ENCODE results near the gene HCN3. TPM values are rescaled to one million over a fixed set of nuclear protein-coding genes. Genes with fewer than 3 reads are reported as not detected.

The HCN3 gene
- total and polyA plus RNA-seq, 2 of the 13 experiments (the other 11 are each of a cell fraction or from before 2014, with no cell fraction given) = 2.4 to 10.2 TPM

DNA sequence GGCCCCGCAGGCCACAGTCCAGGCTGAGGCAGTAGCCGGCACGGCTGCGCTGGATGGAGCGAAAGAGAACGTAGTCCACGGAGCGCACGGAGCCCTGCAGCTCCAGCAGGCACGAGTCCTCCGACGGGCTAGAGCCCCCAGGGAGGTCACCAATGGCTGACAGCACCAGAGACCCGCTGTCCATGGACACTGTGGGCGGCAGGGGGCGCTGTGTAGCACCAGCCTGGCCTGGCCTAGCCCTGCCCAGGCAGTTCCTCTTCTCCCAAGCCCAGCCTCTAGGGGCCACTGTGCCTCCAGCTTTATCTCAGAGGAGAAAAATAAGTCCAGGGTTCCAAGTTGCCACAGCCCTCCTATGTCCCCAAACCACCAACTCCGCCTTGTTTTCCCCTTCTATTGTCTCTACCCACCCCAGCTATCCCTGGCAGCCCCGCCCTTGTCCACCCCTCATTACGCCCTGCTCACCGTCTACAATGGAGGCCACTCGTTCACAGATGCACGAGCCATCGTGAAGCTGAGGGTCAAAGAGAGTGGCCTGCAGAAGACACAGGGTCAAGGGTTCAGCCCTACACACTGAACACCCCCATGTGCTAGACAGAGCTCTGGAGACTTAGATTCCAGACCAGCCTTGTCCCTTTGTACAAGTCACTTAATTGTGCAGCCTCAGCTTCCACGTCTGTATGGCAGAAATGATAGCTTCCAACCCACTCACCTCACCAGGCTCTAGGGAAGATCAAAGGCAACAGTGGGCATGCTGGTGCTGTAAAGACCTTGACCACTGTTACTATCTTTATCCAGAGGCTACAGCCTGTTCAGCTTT lies 26.4 kb upstream of the HCN3 start (continued):
- TF ChIP-seq ZNF766 (CRISPR knock-in tag; IDR thresholded peaks at IDR 0.05; ENCODE audit: borderline replicate concordance) = peak; percentile 72; the same call in 1 of the 2 replicates
- peak; percentile 22; the same call in 1 of the 2 replicates for TF ChIP-seq ZNF788 (CRISPR knock-in tag; IDR thresholded peaks at IDR 0.05; ENCODE audit: borderline replicate concordance)
- peak; percentile 43; the same call in 1 of the 2 replicates for TF ChIP-seq PHF8 (CRISPR knock-in tag; IDR thresholded peaks at IDR 0.05)
- peak; percentile 16; the same call in 1 of the 2 replicates for TF ChIP-seq POGZ (CRISPR knock-in tag; IDR thresholded peaks at IDR 0.05)
- TF ChIP-seq, protein P1, sequence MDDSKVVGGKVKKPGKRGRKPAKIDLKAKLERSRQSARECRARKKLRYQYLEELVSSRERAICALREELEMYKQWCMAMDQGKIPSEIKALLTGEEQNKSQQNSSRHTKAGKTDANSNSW (CRISPR knock-in tag; IDR thresholded peaks at IDR 0.05; ENCODE audit: borderline replicate concordance) = no peak
- peak; percentile 23; the same call in 1 of the 2 replicates for TF ChIP-seq ZNF160 (CRISPR knock-in tag; IDR thresholded peaks at IDR 0.05)
- TF ChIP-seq KDM5B (CRISPR knock-in tag; IDR thresholded peaks at IDR 0.05; ENCODE audit: borderline replicate concordance) = 0 out of 2 replicates have a peak, but pooled peaks have one; percentile 20
- no peak for TF ChIP-seq ZNF773 (CRISPR knock-in tag; IDR thresholded peaks at IDR 0.05; ENCODE audit: borderline replicate concordance)
- TF ChIP-seq ZNF232 (CRISPR knock-in tag; IDR thresholded peaks at IDR 0.05; ENCODE audit: borderline replicate concordance) = peak; percentile 87; the same call in 1 of the 2 replicates
- TF ChIP-seq YEATS4 (CRISPR knock-in tag; IDR thresholded peaks at IDR 0.05; ENCODE audit: borderline replicate concordance) = peak; percentile 56; the same call in 1 of the 2 replicates
- TF ChIP-seq CREB1 (IDR thresholded peaks at IDR 0.05) = no peak
- TF ChIP-seq CREB1 (CRISPR knock-in tag; IDR thresholded peaks at IDR 0.05) = no peak
- TF ChIP-seq CREM (IDR thresholded peaks at IDR 0.05) = no peak
- no peak for TF ChIP-seq CREM (CRISPR knock-in tag; IDR thresholded peaks at IDR 0.05)
- TF ChIP-seq ATF7 (IDR thresholded peaks at IDR 0.05) = no peak
- TF ChIP-seq ATF7 (CRISPR knock-in tag; IDR thresholded peaks at IDR 0.05) = no peak
- TF ChIP-seq KAT7 (CRISPR knock-in tag; IDR thresholded peaks at IDR 0.05; ENCODE audit: borderline replicate concordance) = peak; percentile 77; the same call in 1 of the 2 replicates
- no peak for TF ChIP-seq GABPA (IDR thresholded peaks at IDR 0.05; ENCODE audit: low read depth, low read length)
- TF ChIP-seq GABPA (CRISPR knock-in tag; IDR thresholded peaks at IDR 0.05; ENCODE audit: low read depth) = no peak; the same call in 1 of the 2 replicates
- TF ChIP-seq PRMT3 (CRISPR knock-in tag; IDR thresholded peaks at IDR 0.05; ENCODE audit: borderline replicate concordance, low read depth) = no peak
- TF ChIP-seq HES4 (CRISPR knock-in tag; IDR thresholded peaks at IDR 0.05; ENCODE audit: borderline replicate concordance) = peak; percentile 75; the same call in 1 of the 2 replicates
- peak; percentile 51; the same call in 1 of the 2 replicates for TF ChIP-seq ZNF274 (CRISPR knock-in tag; IDR thresholded peaks at IDR 0.05)
- TF ChIP-seq SMAD1 (CRISPR knock-in tag; IDR thresholded peaks at IDR 0.05; ENCODE audit: borderline replicate concordance, low read depth) = 0 out of 2 replicates have a peak, but pooled peaks have one; percentile 46
- peak; percentile 49; the same call in 1 of the 2 replicates for TF ChIP-seq BORCS8-MEF2B (CRISPR knock-in tag; IDR thresholded peaks at IDR 0.05)
- peak; percentile 47; the same call in 1 of the 2 replicates for TF ChIP-seq ZSCAN21 (CRISPR knock-in tag; IDR thresholded peaks at IDR 0.05; ENCODE audit: borderline replicate concordance)
- 0 out of 2 replicates have a peak, but pooled peaks have one; percentile 60 for TF ChIP-seq ZBTB38 (CRISPR knock-in tag; IDR thresholded peaks at IDR 0.05)
- TF ChIP-seq, protein P2, sequence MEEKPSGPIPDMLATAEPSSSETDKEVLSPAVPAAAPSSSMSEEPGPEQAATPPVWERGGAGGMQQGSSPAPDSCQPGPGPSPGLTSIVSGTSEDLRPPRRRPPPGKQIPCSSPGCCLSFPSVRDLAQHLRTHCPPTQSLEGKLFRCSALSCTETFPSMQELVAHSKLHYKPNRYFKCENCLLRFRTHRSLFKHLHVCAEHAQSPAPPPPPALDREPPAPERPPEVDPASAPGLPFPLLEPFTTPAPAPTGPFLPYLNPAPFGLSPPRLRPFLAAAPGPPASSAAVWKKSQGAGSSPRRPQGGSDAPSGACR (CRISPR knock-in tag; IDR thresholded peaks at IDR 0.05) = 0 out of 2 replicates have a peak, but pooled peaks have one; percentile 66
- TF ChIP-seq ZNF138 (CRISPR knock-in tag; IDR thresholded peaks at IDR 0.05; ENCODE audit: low read depth) = no peak
- peak; percentile 97 for TF ChIP-seq XRCC5 (optimal IDR thresholded peaks at IDR 0.05; ENCODE audit: low read length)
- TF ChIP-seq MED1 (CRISPR knock-in tag; IDR thresholded peaks at IDR 0.05) = peak; percentile 40
- TF ChIP-seq SALL1 (CRISPR knock-in tag; IDR thresholded peaks at IDR 0.05) = peak; percentile 79
- TF ChIP-seq TGIF2 (CRISPR knock-in tag; IDR thresholded peaks at IDR 0.05) = no peak
- TF ChIP-seq ZNF235 (CRISPR knock-in tag; IDR thresholded peaks at IDR 0.05; ENCODE audit: borderline replicate concordance) = peak; percentile 74; the same call in 1 of the 2 replicates
